GM12878 (cell line): Measurements from ENCODE around the gene TRAPPC2. TPM values are rescaled to one million over a fixed set of nuclear protein-coding genes. Genes with fewer than 3 reads are reported as not detected.

Experiments
- ATAC-seq: fragments of 200-7000 bp; cut with Tn5 transposase; 3 replicates; pipeline ENCODE4 v1.9.1; 2020; ENCODE audit warnings: mild to moderate bottlenecking, moderate library complexity
- BruUV-seq: library from RNA; stranded (reverse); fragments of 400-500 nt; replicated peaks from 2 replicates; lab custom pipeline; 2021; lab: Mats Ljungman, UMichigan
- CTCF ChIA-PET: fragments of 300-600 bp; sonication (Branson Sonifier 250); formaldehyde crosslinking; extraction: SDS; loops from one replicate; lab custom pipeline; 2021; ENCODE audit warnings: inconsistent platforms; lab: Yijun Ruan, JAX
- POLR2A ChIA-PET: fragments of 350-600 bp; formaldehyde crosslinking; extraction: SDS; loops from one replicate; lab custom pipeline; 2021; ENCODE audit warnings: inconsistent platforms; lab: Charles Lee
- RAD21 ChIA-PET: fragments of 300-600 bp; sonication (Branson Sonifier 250); formaldehyde crosslinking; loops from one replicate; lab custom pipeline; 2023; ENCODE audit warnings: antibody characterized with exemption; ENCODE audit not compliant: unreplicated experiment; lab: Charles Lee
- SMC1A ChIA-PET: fragments of 300-600 bp; sonication (Branson Sonifier 250); formaldehyde crosslinking; loops from one replicate; lab custom pipeline; 2023; ENCODE audit not compliant: unreplicated experiment, uncharacterized antibody; lab: Charles Lee
- DNase-seq: peaks from one replicate; pipeline ENCODE4 v3.0.0-alpha.2; 2011; ENCODE audit warnings: low read depth, low spot score
- FAIRE-seq: peaks from 3 replicates; lab custom pipeline; 2011; peaks lifted over from hg19 to GRCh38; lab: Jason Lieb, UNC
- H2AFZ ChIP-seq: 2 replicates; pipeline ENCODE4 v1.6.0; 2011; ENCODE audit warnings: low read depth, low read length, control low read depth; ENCODE audit not compliant: control insufficient read depth
- H3K27ac ChIP-seq: 2 replicates; pipeline ENCODE4 v1.5.1; 2011; ENCODE audit warnings: control low read depth; ENCODE audit not compliant: control insufficient read depth, insufficient read depth
- H3K27me3 ChIP-seq, 2 experiments: replicated peaks in 1 of 2; 2 replicates each; pipeline versions ENCODE4 v1.6.0 to v1.6.1; 2011; ENCODE audit warnings: low read length in 1 of 2; ENCODE audit not compliant: control insufficient read depth in 2 of 2, insufficient read depth in 2 of 2
- H3K36me3 ChIP-seq, 2 experiments: 2 replicates each; pipeline ENCODE4 v1.5.1; 2011; ENCODE audit warnings: low read length in 1 of 2; ENCODE audit not compliant: control insufficient read depth in 2 of 2, insufficient read depth in 2 of 2
- H3K4me1 ChIP-seq: 2 replicates; pipeline ENCODE4 v1.6.1; 2011; ENCODE audit warnings: mild to moderate bottlenecking, low read length, moderate library complexity, mixed read lengths; ENCODE audit not compliant: control insufficient read depth, insufficient read depth
- H3K4me2 ChIP-seq: 2 replicates; pipeline ENCODE4 v1.6.0; 2011; ENCODE audit warnings: control low read depth; ENCODE audit not compliant: control insufficient read depth, insufficient read depth
- H3K4me3 ChIP-seq: fragments of 200-600 bp; sonication (generic); 2 replicates; pipeline ENCODE4 v1.5.1; 2016
- H3K79me2 ChIP-seq: 2 replicates; pipeline ENCODE4 v1.6.0; 2011; ENCODE audit warnings: low read length; ENCODE audit not compliant: control insufficient read depth, insufficient read depth
- H3K9ac ChIP-seq: 2 replicates; pipeline ENCODE4 v1.8.0; 2011; ENCODE audit warnings: low read length, control low read depth, mixed read lengths; ENCODE audit not compliant: control insufficient read depth, insufficient read depth
- H3K9me3 ChIP-seq: replicated peaks from 3 replicates; pipeline ENCODE4 v1.5.1; 2011; ENCODE audit warnings: mild to moderate bottlenecking, low read length; ENCODE audit not compliant: control insufficient read depth, insufficient read depth
- H4K20me1 ChIP-seq: 2 replicates; pipeline ENCODE4 v1.6.0; 2011; ENCODE audit not compliant: control insufficient read depth, insufficient read depth
- CEBPB ChIP-seq, 2 experiments: fragments of 150-350 bp in 1 of 2; IDR thresholded peaks; 2 replicates each; pipeline ENCODE4 v1.6.1; 2012 to 2014; ENCODE audit warnings: low read depth in 2 of 2, low read length in 2 of 2, borderline replicate concordance in 1 of 2, inconsistent platforms in 1 of 2
- CHD2 ChIP-seq: IDR thresholded peaks from 2 replicates; pipeline ENCODE4 v1.6.1; 2011; ENCODE audit warnings: low read depth, low read length, improper control_type of control experiment, borderline replicate concordance
- IKZF2 ChIP-seq, 2 experiments: fragments of 450-650 bp; IDR thresholded peaks; 2 replicates each; pipeline ENCODE4 v1.6.1; 2017; ENCODE audit warnings: mild to moderate bottlenecking in 2 of 2, moderate library complexity in 2 of 2
- IRF5 ChIP-seq: fragments of 450-650 bp; IDR thresholded peaks from 2 replicates; pipeline ENCODE4 v1.6.1; 2017; ENCODE audit warnings: borderline replicate concordance
- JUND ChIP-seq: IDR thresholded peaks from 2 replicates; pipeline ENCODE4 v1.6.1; 2012; ENCODE audit warnings: low read depth, mild to moderate bottlenecking, low read length, improper control_type of control experiment, moderate library complexity
- PAX5 ChIP-seq: IDR thresholded peaks from 2 replicates; pipeline ENCODE4 v1.6.1; 2011; ENCODE audit warnings: low read depth, low read length, borderline replicate concordance
- PKNOX1 ChIP-seq: fragments of 450-650 bp; IDR thresholded peaks from 2 replicates; pipeline ENCODE4 v1.6.1; 2016; ENCODE audit warnings: mild to moderate bottlenecking
- POLR2A ChIP-seq: IDR thresholded peaks from 2 replicates; pipeline ENCODE4 v1.6.1; 2011; ENCODE audit warnings: low read depth, mild to moderate bottlenecking, low read length
- SMARCA5 ChIP-seq: fragments of 450-650 bp; IDR thresholded peaks from 2 replicates; pipeline ENCODE4 v1.6.1; 2017; ENCODE audit warnings: mild to moderate bottlenecking
- SMC3 ChIP-seq: IDR thresholded peaks from 2 replicates; pipeline ENCODE4 v1.6.1; 2011; ENCODE audit warnings: low read length, improper control_type of control experiment, borderline replicate concordance
- TCF12 ChIP-seq: IDR thresholded peaks from 2 replicates; pipeline ENCODE4 v1.6.1; 2011; ENCODE audit warnings: low read depth, mild to moderate bottlenecking, low read length
- WRNIP1 ChIP-seq: IDR thresholded peaks from 2 replicates; pipeline ENCODE4 v1.6.1; 2011; ENCODE audit warnings: low read depth, low read length, improper control_type of control experiment, borderline replicate concordance
- ZBED1 ChIP-seq: IDR thresholded peaks from 2 replicates; pipeline ENCODE4 v1.6.1; 2016; ENCODE audit warnings: borderline replicate concordance
- ZBTB11 ChIP-seq: fragments of 450-650 bp; formaldehyde crosslinking; IDR thresholded peaks from 2 replicates; pipeline ENCODE4 v1.5.0; 2022; ENCODE audit warnings: mild to moderate bottlenecking, missing genetic modification characterization
- ZBTB4 ChIP-seq: fragments of 450-650 bp; formaldehyde crosslinking; IDR thresholded peaks from 2 replicates; pipeline ENCODE4 v1.4.0; 2022; ENCODE audit warnings: mild to moderate bottlenecking, moderate library complexity
- WGBS: methylation state at CpG from one replicate; pipeline ENCODE4 v1.1.6; 2016; ENCODE audit warnings: low lambda C conversion rate; ENCODE audit not compliant: insufficient replicate concordance, insufficient coverage; ENCODE audit errors: missing lambda C conversion rate; 5-methylcytosine and 5-hydroxymethylcytosine counted together
- in situ Hi-C: fragments of 300-500 bp; cut with MboI; formaldehyde crosslinking; loops from 9 replicates; pipeline ENCODE4 v1.14.3; 2018; ENCODE audit warnings: mixed read lengths
- intact Hi-C: fragments of 100-400 bp; cut with micrococcal nuclease; formaldehyde crosslinking; loops from one replicate; pipeline ENCODE4 v1.14.2; 2022; ENCODE audit not compliant: unreplicated experiment
- polyA plus RNA-seq, 11 experiments: library from polyadenylated mRNA; depleted of rRNA in 4 of 11; unstranded in 6 of 11; stranded (reverse) in 5 of 11; fragments of >200 nt; fragmentation: Nextera tagmentation in 4 of 11; fragmentation: Illumina TruSeq in 1 of 11; extraction: Ambion mirVana in 4 of 11; extraction: Trizol in 1 of 11; gene quantifications; 1 replicate in 1 of 11; 2 replicates in 10 of 11; pipeline versions ENCODE4 v1.2.1 to v1.2.3, GENCODE V29; 2011 to 2016; ENCODE audit warnings: inconsistent platforms in 2 of 11, missing spikeins in 2 of 11, low read depth in 1 of 11
- total RNA-seq, 4 experiments: library from RNA; depleted of rRNA in 3 of 4; stranded (reverse); fragments of >200 nt in 3 of 4; fragmentation: Illumina TruSeq in 1 of 4; extraction: Trizol in 1 of 4; gene quantifications; 2 replicates each; pipeline versions ENCODE4 v1.2.1 to v1.2.3, GENCODE V29; 2013 to 2021

TRAPPC2 gene
- total and polyA plus RNA-seq, 10 of the 15 experiments (the other 5 are each of a cell fraction or from before 2014, with no cell fraction given): 12.4 to 28.4 (median 21.3) TPM

GRCh38 chrX:13670197-13670596 is 64.2 kb downstream of the TRAPPC2 start:
- peak; percentile 67 for ATAC-seq
- Histone ChIP-seq H3K4me3 (peak overlapping the region; percentile 44; the same call in 1 of the 2 replicates), H3K9me3 (no peaks in the 10 kb centered on the region), H3K36me3 (no peaks in the 10 kb centered on the region), H2AFZ (no peak overlapping the region), H3K4me2 (peak overlapping the region; percentile 72), H3K4me1 (peaks cover 37% of the 10 kb centered on the region), H4K20me1 (no peaks in the 10 kb centered on the region), H3K79me2 (peaks cover 5% of the 10 kb centered on the region; the same call in 1 of the 2 replicates), H3K9ac (peak overlapping the region; percentile 58), H3K27me3 (no peaks in the 10 kb centered on the region), H3K27ac (peak overlapping the region; percentile 92)
- no TSS peak for BruUV-seq
- in situ Hi-C loops: loop anchor here (25.0 kb wide), 1 partner anchor 708 kb away; no protein-coding TSS in a partner anchor
- POLR2A ChIA-PET: interaction anchor here (0.6 to 4.9 kb wide), 9 partner anchors 15 to 92 kb away, joined by 3 to 49 read pairs (median 8); partner anchors contain the start of genes OFD1, RAB9A and TRAPPC2
- 22% methylated on average over 5 of the region's 5 CpGs for WGBS
- no peak for DNase-seq
- CTCF ChIA-PET: interaction anchor here (1.1 to 2.8 kb wide), 7 partner anchors 14 to 83 kb away, joined by 4 to 21 read pairs (median 9); partner anchors contain the start of genes OFD1, RAB9A and TRAPPC2
- peak; percentile 31 for FAIRE-seq
- SMC1A ChIA-PET: interaction anchor here (1.1 to 4.3 kb wide), 12 partner anchors 8 to 674 kb away, joined by 3 to 136 read pairs (median 6); partner anchors contain the start of genes OFD1, RAB9A and TRAPPC2
- intact Hi-C loops: loop anchor here (2.0 to 5.0 kb wide), 2 partner anchors 65 to 583 kb away; partner anchors contain the start of genes OFD1 and TRAPPC2
- RAD21 ChIA-PET: interaction anchor here (1.2 to 6.4 kb wide), 13 partner anchors 11 to 410 kb away, joined by 3 to 103 read pairs (median 13); partner anchors contain the start of genes GEMIN8, OFD1, RAB9A and TRAPPC2
- 0 out of 2 replicates have a peak, but pooled peaks have one; percentile 26 for TF ChIP-seq TCF12
- no peak for TF ChIP-seq ZBTB11 (CRISPR knock-in tag)
- peak; percentile 21 to 24; a peak in 3 of 4 replicates for TF ChIP-seq IKZF2 (IDR thresholded peaks at IDR 0.05)
- TF ChIP-seq ZBED1: no peak
- TF ChIP-seq ZBTB4 (CRISPR knock-in tag): no peak
- no peak for TF ChIP-seq SMARCA5
- no peak for TF ChIP-seq JUND
- peak; percentile 41; the same call in 1 of the 2 replicates for TF ChIP-seq PAX5
- TF ChIP-seq POLR2A: no peak
- TF ChIP-seq SMC3: no peak
- TF ChIP-seq CEBPB (IDR thresholded peaks at IDR 0.05; ENCODE audit: borderline replicate concordance in 1 of 2, low read depth in 2 of 2, low read length in 2 of 2): no peak
- TF ChIP-seq WRNIP1: no peak
- 0 out of 2 replicates have a peak, but pooled peaks have one; percentile 29 for TF ChIP-seq PKNOX1
- TF ChIP-seq CHD2: no peak
- TF ChIP-seq IRF5: no peak
